Smooth muscle cell (in vitro differentiated cells): ENCODE measurements around the gene DHRS9. TPM values are rescaled to one million over a fixed set of nuclear protein-coding genes. Genes with fewer than 3 reads are reported as not detected.

ENCODE experiments used
- DNase-seq: peaks from one replicate; lab custom pipeline; 2025; ENCODE audit not compliant: unreplicated experiment; lab: John Stamatoyannopoulos, UW
- H2AFZ ChIP-seq: fragments of 200-600 bp; sonication (generic); 2 replicates; pipeline ENCODE4 v1.6.0; 2016; ENCODE audit warnings: antibody characterized with exemption, low read depth, mild to moderate bottlenecking
- H3F3A ChIP-seq: fragments of 200-600 bp; sonication (generic); 2 replicates; pipeline ENCODE4 v1.6.0; 2017; ENCODE audit warnings: antibody characterized with exemption, low read depth
- H3K27ac ChIP-seq: fragments of 200-600 bp; sonication (generic); 2 replicates; pipeline ENCODE4 v1.5.1; 2016; ENCODE audit warnings: low read depth, mild to moderate bottlenecking
- H3K27me3 ChIP-seq: fragments of 200-600 bp; sonication (generic); 2 replicates; pipeline ENCODE4 v1.6.1; 2016; ENCODE audit warnings: low read depth, mild to moderate bottlenecking
- H3K36me3 ChIP-seq: fragments of 200-600 bp; sonication (generic); 2 replicates; pipeline ENCODE4 v1.5.1; 2016; ENCODE audit warnings: low read depth
- H3K4me1 ChIP-seq: fragments of 200-600 bp; sonication (generic); 2 replicates; pipeline ENCODE4 v1.5.1; 2016; ENCODE audit warnings: low read depth
- H3K4me2 ChIP-seq: fragments of 200-600 bp; sonication (generic); 2 replicates; pipeline ENCODE4 v1.6.0; 2016; ENCODE audit warnings: mild to moderate bottlenecking
- H3K4me3 ChIP-seq: fragments of 200-600 bp; sonication (generic); 2 replicates; pipeline ENCODE4 v1.5.1; 2016; ENCODE audit warnings: mild to moderate bottlenecking
- H3K79me2 ChIP-seq: fragments of 200-600 bp; sonication (generic); 2 replicates; pipeline ENCODE4 v1.6.0; 2016; ENCODE audit warnings: low read depth, mild to moderate bottlenecking
- H3K9ac ChIP-seq: fragments of 200-600 bp; sonication (generic); 2 replicates; pipeline ENCODE4 v1.6.0; 2016; ENCODE audit warnings: low read depth
- H3K9me3 ChIP-seq: fragments of 200-600 bp; sonication (generic); replicated peaks from 2 replicates; pipeline ENCODE4 v1.5.1; 2016; ENCODE audit warnings: low read depth
- H4K20me1 ChIP-seq: fragments of 200-600 bp; sonication (generic); 2 replicates; pipeline ENCODE4 v1.6.0; 2016; ENCODE audit warnings: low read depth
- WGBS: methylation state at CpG from one replicate; pipeline ENCODE4 v1.1.7; 2016; ENCODE audit warnings: low lambda C conversion rate; 5-methylcytosine and 5-hydroxymethylcytosine counted together
- polyA plus RNA-seq: library from polyadenylated mRNA; unstranded; fragments of >200 nt; fragmentation: Nextera tagmentation; extraction: Ambion mirVana; gene quantifications from 2 replicates; pipeline ENCODE4 v1.2.1, GENCODE V29; 2016
- total RNA-seq: library from RNA; depleted of rRNA; stranded (reverse); fragments of >200 nt; gene quantifications from 2 replicates; pipeline ENCODE4 v1.2.3, GENCODE V29; 2014
- TF ChIP-seq, protein P1 (sequence below): fragments of 200-600 bp; sonication (generic); IDR thresholded peaks from 2 replicates; pipeline ENCODE4 v1.5.1; 2017; ENCODE audit warnings: borderline replicate concordance, mild to moderate bottlenecking, antibody characterized with exemption; ENCODE audit not compliant: insufficient read depth, poor library complexity, severe bottlenecking

The DHRS9 gene
- total and polyA plus RNA-seq, 2 experiments from 2014 or later = 0.09 to 0.38 TPM

DNA sequence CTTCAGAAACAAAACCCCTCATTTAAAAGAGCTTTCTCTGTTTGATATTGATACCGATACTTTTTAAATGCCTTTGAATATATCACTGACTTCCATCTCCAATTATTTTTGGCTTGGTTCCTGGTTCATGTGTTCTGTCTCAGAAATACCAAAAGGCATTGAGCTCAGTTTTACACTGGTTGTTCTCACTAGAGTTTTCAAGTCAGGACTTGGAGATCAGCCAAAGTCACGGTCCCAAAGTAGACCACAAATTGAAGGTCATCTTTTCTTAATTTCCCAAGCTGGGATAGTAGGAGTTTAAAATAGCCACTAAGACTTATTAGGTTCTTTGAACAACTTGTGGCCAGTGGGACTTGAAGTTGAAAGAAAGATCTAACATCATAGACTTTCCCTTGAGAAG is 24.2 kb downstream of the DHRS9 start:
- Histone ChIP-seq H3K79me2 (no peaks in the 10 kb centered on the region), H3K4me1 (no peaks in the 10 kb centered on the region), H3K36me3 (no peaks in the 10 kb centered on the region), H3K4me2 (no peak overlapping the region), H4K20me1 (no peaks in the 10 kb centered on the region), H3K9me3 (no peaks in the 10 kb centered on the region), H3K9ac (no peak overlapping the region), H3K27me3 (peaks cover 42% of the 10 kb centered on the region), H3K4me3 (no peak overlapping the region), H3K27ac (no peak overlapping the region), H3F3A (peaks cover 6% of the 10 kb centered on the region), H2AFZ (no peak overlapping the region)
- no peak for DNase-seq
- TF ChIP-seq, protein P1, sequence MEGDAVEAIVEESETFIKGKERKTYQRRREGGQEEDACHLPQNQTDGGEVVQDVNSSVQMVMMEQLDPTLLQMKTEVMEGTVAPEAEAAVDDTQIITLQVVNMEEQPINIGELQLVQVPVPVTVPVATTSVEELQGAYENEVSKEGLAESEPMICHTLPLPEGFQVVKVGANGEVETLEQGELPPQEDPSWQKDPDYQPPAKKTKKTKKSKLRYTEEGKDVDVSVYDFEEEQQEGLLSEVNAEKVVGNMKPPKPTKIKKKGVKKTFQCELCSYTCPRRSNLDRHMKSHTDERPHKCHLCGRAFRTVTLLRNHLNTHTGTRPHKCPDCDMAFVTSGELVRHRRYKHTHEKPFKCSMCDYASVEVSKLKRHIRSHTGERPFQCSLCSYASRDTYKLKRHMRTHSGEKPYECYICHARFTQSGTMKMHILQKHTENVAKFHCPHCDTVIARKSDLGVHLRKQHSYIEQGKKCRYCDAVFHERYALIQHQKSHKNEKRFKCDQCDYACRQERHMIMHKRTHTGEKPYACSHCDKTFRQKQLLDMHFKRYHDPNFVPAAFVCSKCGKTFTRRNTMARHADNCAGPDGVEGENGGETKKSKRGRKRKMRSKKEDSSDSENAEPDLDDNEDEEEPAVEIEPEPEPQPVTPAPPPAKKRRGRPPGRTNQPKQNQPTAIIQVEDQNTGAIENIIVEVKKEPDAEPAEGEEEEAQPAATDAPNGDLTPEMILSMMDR = no peak
- 73% methylated on average over 2 of the region's 2 CpGs for WGBS

DNA sequence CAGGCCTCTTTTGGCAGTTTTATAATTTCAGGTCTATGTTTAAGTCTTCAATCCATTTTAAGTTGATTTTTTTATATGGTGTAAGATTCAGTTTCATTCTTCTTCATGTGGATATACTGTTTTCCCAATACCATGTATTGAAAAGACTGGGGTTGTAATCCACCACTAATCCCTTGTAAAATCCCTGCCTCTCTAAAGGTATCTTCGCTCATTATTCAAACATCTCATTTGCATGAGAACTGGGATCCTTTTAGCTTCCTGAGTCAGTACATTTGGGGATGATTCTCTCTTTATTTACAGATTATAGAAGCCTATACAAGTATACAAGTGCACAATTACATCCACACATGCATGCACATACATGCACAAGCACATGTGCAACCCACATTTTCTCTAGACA is 25.3 kb downstream of the DHRS9 start:
- no peaks in the 10 kb centered on the region for H3K9me3 ChIP-seq
- H3K4me2 ChIP-seq = no peak overlapping the region
- WGBS = 96% methylated on average over 1 of the region's 1 CpG
- H3F3A ChIP-seq = peaks cover 6% of the 10 kb centered on the region
- H3K27me3 ChIP-seq = peaks cover 42% of the 10 kb centered on the region
- H3K4me1 ChIP-seq = no peaks in the 10 kb centered on the region
- no peak overlapping the region for H3K27ac ChIP-seq
- no peaks in the 10 kb centered on the region for H3K79me2 ChIP-seq
- no peak overlapping the region for H2AFZ ChIP-seq
- no peaks in the 10 kb centered on the region for H3K36me3 ChIP-seq
- H3K9ac ChIP-seq = no peak overlapping the region
- H4K20me1 ChIP-seq = no peaks in the 10 kb centered on the region
- TF ChIP-seq, protein P1 = no peak
- DNase-seq = no peak
- no peak overlapping the region for H3K4me3 ChIP-seq

DNA sequence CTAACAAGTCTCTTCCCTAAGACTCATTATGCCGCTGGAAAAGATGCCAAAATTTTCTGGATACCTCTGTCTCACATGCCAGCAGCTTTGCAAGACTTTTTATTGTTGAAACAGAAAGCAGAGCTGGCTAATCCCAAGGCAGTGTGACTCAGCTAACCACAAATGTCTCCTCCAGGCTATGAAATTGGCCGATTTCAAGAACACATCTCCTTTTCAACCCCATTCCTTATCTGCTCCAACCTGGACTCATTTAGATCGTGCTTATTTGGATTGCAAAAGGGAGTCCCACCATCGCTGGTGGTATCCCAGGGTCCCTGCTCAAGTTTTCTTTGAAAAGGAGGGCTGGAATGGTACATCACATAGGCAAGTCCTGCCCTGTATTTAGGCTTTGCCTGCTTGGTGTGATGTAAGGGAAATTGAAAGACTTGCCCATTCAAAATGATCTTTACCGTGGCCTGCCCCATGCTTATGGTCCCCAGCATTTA is 26.3 kb downstream of the DHRS9 start:
- H3K27me3 ChIP-seq = peaks cover 42% of the 10 kb centered on the region
- TF ChIP-seq, protein P1 = no peak
- H4K20me1 ChIP-seq = no peaks in the 10 kb centered on the region
- H3K9ac ChIP-seq = no peak overlapping the region
- no peaks in the 10 kb centered on the region for H3K9me3 ChIP-seq
- no peak overlapping the region for H3K4me3 ChIP-seq
- no peaks in the 10 kb centered on the region for H3K79me2 ChIP-seq
- H3F3A ChIP-seq = peaks cover 6% of the 10 kb centered on the region
- H3K36me3 ChIP-seq = no peaks in the 10 kb centered on the region
- no peak overlapping the region for H2AFZ ChIP-seq
- WGBS = 17% methylated on average over 5 of the region's 5 CpGs
- H3K27ac ChIP-seq = no peak overlapping the region
- H3K4me2 ChIP-seq = peak overlapping the region; percentile 49
- H3K4me1 ChIP-seq = no peaks in the 10 kb centered on the region
- DNase-seq = no peak

DNA sequence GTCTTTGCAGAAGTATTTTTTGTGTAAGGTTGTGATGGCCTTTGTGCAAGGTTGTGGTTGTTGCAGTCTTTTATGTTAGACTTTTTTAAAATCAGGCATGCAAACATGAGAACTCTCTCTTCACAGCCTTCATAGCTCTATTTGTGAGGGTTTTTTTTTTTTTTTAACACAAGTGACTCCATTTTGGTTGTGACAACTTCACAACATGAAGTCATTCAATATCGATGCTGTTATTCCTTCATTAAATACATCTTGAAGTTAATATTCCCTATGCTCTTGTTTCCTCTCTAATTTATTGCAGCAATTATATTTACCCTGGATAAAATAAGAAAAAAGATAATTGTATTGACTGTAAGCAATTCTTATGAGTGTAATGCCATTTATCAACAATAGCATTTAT is 35.5 kb downstream of the DHRS9 start:
- H3K9ac ChIP-seq = no peak overlapping the region
- H3K79me2 ChIP-seq = no peaks in the 10 kb centered on the region
- no peaks in the 10 kb centered on the region for H3K9me3 ChIP-seq
- peaks cover 84% of the 10 kb centered on the region for H3K27me3 ChIP-seq
- H3K4me1 ChIP-seq = no peaks in the 10 kb centered on the region
- H3K4me2 ChIP-seq = no peak overlapping the region
- WGBS = 96% methylated on average over 1 of the region's 1 CpG
- H3K27ac ChIP-seq = no peak overlapping the region
- TF ChIP-seq, protein P1 = no peak
- no peak overlapping the region for H2AFZ ChIP-seq
- no peak for DNase-seq
- no peaks in the 10 kb centered on the region for H4K20me1 ChIP-seq
- no peaks in the 10 kb centered on the region for H3F3A ChIP-seq
- no peaks in the 10 kb centered on the region for H3K36me3 ChIP-seq
- H3K4me3 ChIP-seq = no peak overlapping the region
